ENCODE measurements around the gene MYD88.

Gene MYD88

DNA sequence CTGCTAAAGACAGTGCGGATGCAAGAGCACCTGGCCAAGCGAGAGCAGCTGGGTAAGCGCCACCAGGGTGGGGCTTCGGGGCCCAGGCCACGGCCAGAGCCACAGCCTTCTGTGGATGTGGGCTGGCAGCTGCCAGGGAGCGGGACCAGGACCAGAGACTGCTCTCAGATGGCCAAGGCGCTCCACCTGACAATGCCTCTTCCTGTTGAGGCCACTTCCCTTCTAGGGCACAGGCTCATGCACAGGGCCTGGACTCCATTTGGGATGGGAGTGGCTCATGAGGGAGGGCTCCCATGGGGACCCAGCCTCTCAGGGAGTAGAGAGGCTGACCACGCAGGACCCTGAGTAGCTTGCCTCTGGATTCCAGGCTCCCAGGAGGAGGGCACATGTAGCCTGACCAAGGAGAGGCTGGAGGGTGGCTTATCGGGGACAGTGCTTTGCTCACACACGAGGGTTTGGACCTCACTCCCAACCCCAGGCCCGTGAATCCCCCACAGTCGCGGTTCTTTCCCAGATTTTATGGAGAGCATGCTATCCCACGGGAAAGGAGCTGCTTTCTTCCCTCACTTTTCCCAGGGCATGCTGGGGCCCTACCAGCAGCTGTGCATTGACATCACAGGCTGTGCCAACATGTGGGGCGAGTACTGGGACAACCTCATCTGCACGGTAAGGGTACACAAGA, 26.6 kb upstream of the MYD88 start:
- no peak for FAIRE-seq
- no peak for DNase-seq (ENCODE audit: insufficient read length, low spot score)

GRCh38 chr3:38112378-38112761, 26.1 kb upstream of the MYD88 start:
- no peak for DNase-seq (ENCODE audit: insufficient read length, low spot score)
- FAIRE-seq: no peak

DNA sequence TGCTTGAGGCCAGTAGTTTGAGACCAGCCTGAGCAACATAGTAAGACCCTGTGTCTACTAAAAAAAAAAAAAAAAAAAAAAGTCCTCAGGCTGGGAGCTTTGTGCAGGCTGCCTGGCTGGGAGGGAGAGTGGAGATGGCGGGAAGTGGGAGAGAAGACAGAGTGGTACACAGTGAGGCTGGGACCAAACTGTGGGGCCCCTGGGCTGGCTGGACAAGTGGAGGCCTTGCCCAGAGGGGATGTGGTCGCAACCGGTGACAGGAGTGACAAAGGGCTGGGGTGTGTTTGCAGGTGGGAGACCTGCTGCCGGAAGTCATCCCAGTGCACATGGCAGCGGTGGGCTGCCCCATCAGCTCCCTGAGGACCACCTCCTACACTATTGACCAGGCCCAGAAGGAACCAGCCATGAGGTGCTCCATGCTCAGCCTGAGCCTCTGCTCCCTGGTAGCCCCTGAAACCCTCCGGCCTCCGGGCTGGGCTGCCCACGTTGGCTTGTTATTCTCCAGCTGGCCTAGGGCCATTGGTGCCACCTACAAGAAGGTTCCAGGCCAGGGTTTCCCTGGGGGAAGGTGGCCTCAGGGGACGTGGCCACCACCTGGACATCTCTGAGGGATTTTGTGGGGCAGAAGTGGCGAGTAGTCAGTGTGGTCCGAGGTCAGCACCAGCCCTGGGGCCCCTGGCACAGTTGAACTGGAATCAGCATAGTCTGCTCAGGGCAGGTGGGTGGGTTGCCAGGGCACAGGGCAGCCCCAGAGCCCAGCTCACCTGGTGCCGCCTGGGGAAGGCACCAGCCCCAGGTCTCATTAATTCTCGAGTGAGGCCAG, 24.2 kb upstream of the MYD88 start:
- DNase-seq (ENCODE audit: insufficient read length, low spot score) (no peak), FAIRE-seq (no peak)

DNA sequence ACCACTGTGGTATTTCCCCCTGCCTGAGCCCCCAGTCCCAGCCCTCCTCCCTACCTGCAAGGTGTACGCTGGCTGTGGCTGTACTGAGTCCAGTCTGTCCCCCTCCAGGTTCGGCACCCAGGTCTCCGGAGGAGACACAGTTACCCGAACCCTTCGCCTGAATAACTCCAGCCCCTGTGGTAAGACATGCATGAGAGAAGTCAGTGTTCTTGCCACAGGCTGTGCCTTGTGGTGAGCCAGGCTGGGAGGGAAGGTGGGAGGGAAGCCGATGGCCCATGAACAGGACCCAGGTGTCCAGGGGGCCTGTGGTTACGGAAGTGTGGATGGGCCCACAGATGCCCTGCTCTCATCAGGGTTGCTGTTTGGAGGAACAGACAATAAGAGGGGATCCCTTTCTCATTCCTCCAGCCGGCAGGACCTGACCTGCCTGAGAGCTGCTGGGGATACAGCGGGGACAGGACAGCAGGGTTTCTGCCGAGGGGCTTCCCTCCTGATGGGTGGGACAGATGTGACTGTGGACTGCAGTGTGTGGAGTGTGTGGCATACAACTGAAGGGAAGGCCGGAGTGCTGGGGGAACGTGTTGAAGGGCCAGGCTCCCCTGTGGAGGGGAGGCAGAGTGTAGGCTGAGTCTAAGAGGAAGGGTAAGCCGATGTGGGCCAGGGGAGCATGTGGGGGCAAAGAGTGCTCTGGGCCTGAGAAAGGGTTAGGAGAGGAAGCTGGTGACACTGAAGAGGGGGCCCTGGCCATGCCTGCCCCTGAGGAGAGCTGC, 23.4 kb upstream of the MYD88 start:
- FAIRE-seq: no peak
- no peak for DNase-seq (ENCODE audit: insufficient read length, low spot score)

DNA sequence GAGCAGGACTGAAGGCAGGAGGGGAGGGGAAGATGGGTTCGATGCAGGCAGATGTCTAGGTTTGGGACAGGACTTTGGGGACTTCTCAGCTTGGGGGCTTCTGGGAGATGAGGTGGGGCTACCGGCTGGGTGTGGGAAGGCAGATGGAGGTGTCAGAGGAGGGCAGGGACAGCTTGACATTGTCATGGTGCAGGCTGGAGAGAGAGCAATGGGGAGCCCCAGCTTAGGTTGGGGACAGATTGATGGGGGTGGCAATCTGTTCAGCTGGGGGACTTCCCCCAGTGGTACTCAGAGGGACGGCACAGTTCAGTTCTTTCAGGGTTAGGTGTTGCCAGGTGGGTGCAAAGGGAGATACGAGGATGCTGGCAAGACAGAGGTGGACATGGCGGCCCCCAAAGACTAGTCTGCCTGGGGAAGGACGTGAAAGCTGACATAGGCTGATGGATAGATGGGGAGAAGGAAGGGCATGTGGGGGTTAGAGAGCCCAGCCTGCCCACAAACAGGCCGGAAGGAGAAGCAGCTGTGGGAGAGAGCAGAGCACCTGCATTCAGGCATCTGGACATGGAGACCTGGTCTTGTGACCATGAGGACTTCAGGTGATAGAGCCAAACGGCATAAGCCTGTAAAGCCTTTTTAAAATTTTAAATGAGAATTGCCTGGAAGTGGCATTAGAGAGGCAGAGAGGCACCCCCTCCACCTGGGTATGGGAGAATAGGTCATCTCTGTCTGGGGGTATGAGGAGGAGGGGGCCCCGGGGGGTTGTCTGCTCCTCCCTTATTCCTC, 22.6 kb upstream of the MYD88 start:
- FAIRE-seq (no peak), DNase-seq (ENCODE audit: insufficient read length, low spot score) (no peak)

- DNase-seq (ENCODE audit: insufficient read length, low spot score) (no peak), FAIRE-seq (no peak)
These were observed 21.8 kb upstream of the MYD88 start for GRCh38 chr3:38116471-38117162.

GRCh38 chr3:38117163-38117716, 21.2 kb upstream of the MYD88 start:
- no peak for DNase-seq (ENCODE audit: insufficient read length, low spot score)
- no peak for FAIRE-seq

GRCh38 chr3:38117748-38118420, 20.6 kb upstream of the MYD88 start:
- peak; percentile 65 for FAIRE-seq

DNA sequence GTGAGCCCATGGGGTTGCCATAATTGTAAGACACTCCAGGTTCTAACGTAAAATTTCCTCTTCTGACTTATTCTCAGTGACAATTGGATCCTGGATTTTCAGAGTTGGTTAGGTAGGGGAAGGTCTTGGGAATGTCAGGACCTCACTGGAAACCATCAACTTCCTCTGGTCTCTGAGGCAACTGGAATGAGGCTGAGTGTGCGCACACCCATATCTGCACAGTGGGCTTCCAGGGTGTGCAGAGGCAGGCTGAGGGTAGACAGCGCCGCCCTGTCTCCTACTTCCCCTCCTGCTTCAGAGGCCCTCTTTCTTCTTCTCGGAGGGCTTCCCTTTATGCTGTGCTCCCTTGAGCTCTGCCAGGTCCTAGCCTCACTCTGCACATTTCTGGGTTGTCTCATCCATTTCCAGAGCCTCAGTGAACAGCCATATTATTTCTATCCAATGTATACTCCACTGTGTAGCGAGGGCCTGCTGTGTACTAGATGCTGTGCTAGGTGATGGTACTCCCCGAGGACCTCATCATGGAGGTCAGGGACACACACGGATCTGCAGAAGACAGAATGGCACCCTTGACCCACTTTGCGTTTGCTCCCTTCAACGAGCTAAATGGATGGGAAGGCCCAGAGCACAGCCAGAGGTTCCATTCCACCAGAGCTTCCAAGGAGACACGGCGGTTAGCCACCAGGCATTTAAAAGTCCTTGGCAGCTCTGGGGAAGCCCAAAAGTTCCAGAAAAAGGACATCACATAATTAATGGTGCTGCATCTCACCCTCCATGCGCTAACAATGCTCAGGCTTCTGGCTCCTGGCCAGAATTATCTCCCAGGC, 19.8 kb upstream of the MYD88 start:
- no peak for FAIRE-seq
- no peak for DNase-seq (ENCODE audit: insufficient read length, low spot score)

More at GRCh38 chr3:38117748-38118420, 20.6 kb upstream of the MYD88 start:
- peak; percentile 53 for DNase-seq (ENCODE audit: insufficient read length, low spot score)

- FAIRE-seq (no peak), DNase-seq (ENCODE audit: insufficient read length, low spot score) (no peak)
These were observed 19.3 kb upstream of the MYD88 start for GRCh38 chr3:38119248-38119544.

- FAIRE-seq (no peak), DNase-seq (ENCODE audit: insufficient read length, low spot score) (no peak)
These were observed 18.4 kb upstream of the MYD88 start for GRCh38 chr3:38119821-38120692.

DNA sequence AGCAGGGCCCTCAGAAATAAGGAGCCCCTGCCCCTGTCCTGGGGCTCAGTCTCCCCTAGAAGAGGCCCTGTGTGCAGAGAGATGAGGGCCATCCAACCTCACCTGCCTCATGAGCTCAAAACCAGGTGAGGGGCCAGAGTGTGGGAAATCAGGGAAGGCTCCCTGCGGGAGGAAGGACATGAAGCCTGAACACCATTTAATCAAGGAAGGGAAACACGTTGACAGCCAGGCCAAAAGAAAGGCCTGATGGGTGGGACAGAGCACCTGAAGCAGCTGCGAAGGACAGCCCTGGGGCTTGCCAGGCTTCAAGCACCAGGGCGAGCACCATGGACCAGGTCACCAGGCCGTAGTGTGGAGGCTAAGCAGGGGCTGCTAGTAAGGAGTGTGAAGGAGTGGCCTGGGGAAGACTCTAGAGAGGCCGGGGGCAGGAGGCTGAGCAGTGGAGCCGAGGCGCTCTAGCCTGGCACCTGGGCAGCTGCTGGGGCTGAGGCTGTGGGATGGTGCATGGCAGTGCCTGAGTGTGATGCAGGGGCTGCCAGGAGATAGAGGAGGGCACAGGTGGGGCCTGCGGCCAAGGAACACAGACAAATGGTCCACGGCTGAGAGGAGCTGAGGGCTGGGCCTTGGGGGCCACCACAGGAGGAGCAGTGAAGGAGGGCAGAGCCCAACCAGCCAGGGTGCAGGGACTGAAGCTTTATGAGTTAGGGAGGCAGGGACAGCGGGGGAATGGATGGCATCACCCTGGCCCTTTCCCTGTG, 17.6 kb upstream of the MYD88 start:
- no peak for DNase-seq (ENCODE audit: insufficient read length, low spot score)
- no peak for FAIRE-seq

DNA sequence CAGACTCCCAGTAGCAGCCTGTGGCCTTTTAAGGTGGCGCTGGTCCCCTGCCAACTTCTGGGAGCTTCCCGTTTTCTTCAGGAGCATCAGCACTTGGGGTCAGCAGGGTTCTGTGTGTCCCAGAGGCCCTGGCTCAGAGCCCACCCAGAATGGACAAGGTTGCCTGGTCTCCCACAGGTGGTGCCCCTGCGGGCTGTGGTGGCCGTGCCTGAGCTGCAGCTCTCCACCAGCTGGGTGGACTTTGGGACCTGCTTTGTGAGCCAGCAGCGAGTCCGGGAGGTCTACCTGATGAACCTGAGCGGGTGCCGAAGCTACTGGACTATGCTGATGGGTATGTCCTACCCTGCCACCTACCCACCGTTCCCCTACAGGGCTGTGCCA, 17.0 kb upstream of the MYD88 start:
- DNase-seq (ENCODE audit: insufficient read length, low spot score): no peak
- FAIRE-seq: no peak

DNA sequence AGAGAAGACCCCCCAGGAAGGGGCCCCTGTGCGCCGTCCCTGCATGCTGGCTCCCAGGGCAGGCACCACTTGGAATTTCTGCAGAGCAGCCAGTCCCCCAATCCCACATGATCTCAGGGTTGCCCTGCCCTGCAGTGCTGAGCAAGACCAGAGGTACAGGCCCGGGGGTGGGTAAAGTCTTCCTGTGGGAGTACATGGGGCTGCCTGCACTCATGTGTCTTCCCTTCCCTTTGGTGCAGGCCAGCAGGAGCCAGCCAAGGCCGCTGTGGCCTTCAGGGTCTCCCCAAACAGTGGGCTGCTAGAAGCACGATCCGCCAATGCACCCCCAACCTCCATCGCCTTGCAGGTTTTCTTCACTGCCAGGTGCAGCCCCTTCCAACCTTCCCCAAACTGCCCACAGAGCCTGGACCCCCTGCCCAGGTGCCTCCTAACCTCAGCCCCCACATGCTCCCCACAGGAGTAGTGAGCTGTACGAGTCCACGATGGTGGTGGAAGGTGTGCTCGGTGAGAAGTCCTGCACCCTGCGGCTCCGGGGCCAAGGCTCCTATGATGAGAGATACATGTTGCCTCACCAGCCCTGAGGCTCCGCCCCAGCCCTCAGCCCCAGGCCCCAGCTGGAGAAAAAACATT, 16.5 kb upstream of the MYD88 start:
- DNase-seq (ENCODE audit: insufficient read length, low spot score) (no peak), FAIRE-seq (no peak)

DNA sequence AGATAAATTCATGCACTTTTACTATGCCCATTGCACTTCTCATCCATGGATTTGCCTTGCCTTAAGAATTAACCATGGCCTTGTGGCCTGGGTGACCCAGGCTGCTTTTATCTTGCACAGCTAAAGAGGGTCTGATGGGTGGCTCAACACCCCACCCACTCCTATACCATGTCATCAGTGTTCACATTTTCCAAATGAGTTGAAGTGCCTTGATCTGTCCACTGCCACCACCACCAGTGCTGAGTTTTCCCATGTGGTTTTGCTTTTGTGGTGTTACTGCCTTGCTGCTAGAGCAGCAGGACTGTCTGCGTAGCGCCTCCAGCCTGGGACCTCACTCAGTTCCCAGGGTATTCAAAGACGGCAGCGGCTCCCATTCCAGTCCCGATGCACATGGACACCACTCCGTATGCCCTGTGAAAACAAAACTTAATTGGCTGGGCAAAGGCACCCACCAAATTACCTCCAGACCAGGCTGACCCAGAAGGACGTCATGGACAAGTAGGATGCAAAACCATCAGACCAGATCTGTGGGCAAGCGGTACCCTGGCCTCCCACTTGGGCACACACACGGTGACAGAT, 15.7 kb upstream of the MYD88 start:
- DNase-seq (ENCODE audit: insufficient read length, low spot score) (no peak), FAIRE-seq (no peak)

Data from HTR-8/SVneo (cell line).